GM10248 (cell line): ENCODE results near the gene BLID.

ENCODE experiments used
- CTCF ChIA-PET: fragments of 300-600 bp; sonication (Branson Sonifier 250); formaldehyde crosslinking; extraction: SDS; loops from one replicate; lab custom pipeline; 2021; ENCODE audit warnings: antibody characterized with exemption; lab: Yijun Ruan, JAX
- POLR2A ChIA-PET: fragments of 350-650 bp; sonication (Branson Sonifier 250); formaldehyde crosslinking; extraction: SDS; loops from one replicate; lab custom pipeline; 2020; ENCODE audit warnings: antibody characterized with exemption; lab: Yijun Ruan, JAX
- DNase-seq: peaks from one replicate; pipeline ENCODE4 v3.0.0; 2012; ENCODE audit errors: extremely low spot score
- TF ChIP-seq, protein P1 (sequence below): IDR thresholded peaks from 2 replicates; pipeline ENCODE4 v1.5.1; 2012; ENCODE audit warnings: mild to moderate bottlenecking, low read depth; ENCODE audit errors: extremely low read depth, missing control alignments, control extremely low read depth

BLID gene

DNA sequence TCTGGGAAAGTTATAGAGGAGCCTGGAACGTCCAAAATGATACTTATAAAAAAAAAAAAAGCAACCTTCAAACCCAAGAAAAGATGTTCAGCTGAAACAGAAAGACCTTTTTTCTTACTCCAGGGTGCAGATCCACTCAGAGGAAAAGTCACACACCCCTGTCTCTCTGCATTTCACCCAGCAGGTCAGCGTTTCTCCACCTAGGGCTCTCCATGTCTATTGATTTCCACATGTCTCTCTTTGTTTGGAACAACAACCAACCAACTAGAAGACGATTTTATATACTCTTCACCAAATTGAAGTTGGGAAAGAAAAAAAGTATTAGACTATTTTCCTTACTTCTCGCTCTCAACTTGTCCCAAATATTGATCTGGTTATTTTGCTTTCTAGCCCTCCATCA, 42.2 kb upstream of the BLID start:
- TF ChIP-seq, protein P1, sequence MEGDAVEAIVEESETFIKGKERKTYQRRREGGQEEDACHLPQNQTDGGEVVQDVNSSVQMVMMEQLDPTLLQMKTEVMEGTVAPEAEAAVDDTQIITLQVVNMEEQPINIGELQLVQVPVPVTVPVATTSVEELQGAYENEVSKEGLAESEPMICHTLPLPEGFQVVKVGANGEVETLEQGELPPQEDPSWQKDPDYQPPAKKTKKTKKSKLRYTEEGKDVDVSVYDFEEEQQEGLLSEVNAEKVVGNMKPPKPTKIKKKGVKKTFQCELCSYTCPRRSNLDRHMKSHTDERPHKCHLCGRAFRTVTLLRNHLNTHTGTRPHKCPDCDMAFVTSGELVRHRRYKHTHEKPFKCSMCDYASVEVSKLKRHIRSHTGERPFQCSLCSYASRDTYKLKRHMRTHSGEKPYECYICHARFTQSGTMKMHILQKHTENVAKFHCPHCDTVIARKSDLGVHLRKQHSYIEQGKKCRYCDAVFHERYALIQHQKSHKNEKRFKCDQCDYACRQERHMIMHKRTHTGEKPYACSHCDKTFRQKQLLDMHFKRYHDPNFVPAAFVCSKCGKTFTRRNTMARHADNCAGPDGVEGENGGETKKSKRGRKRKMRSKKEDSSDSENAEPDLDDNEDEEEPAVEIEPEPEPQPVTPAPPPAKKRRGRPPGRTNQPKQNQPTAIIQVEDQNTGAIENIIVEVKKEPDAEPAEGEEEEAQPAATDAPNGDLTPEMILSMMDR: no peak

DNA sequence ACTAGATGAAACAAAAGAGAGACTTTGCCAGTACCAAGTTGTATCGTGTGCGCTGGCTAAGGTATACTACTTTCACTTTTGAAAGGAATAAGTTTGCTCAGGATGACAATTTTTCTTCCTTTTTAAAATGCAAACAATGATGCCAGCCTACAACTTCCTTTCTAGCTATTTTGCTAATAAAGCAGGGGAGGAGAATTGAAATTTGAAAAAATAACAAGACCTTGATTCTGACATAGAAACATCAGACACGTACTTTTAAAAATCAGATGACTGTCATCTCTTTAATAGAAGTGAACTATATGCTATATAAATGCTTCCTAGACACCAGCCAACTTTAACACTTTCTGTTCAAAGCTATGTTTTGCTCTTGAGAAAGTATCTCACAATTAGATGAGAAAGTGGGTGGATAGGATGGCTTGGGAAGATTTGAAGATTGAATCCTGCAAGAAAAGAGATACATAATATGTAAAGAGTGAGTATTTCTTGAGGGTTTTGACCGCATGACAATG, 41.7 kb upstream of the BLID start:
- CTCF ChIA-PET: interaction anchor here (1.0 kb wide), 1 partner anchor 18 kb away, joined by 3 read pairs; no protein-coding TSS in a partner anchor
- no peak for DNase-seq
- POLR2A ChIA-PET: no interaction called here
- TF ChIP-seq, protein P1: no peak

More for the DNA sequence above, 42.2 kb upstream of the BLID start:
- DNase-seq: no peak
- CTCF ChIA-PET: interaction anchor here (1.0 kb wide), 1 partner anchor 17 kb away, joined by 3 read pairs; no protein-coding TSS in a partner anchor
- POLR2A ChIA-PET: no interaction called here

DNA sequence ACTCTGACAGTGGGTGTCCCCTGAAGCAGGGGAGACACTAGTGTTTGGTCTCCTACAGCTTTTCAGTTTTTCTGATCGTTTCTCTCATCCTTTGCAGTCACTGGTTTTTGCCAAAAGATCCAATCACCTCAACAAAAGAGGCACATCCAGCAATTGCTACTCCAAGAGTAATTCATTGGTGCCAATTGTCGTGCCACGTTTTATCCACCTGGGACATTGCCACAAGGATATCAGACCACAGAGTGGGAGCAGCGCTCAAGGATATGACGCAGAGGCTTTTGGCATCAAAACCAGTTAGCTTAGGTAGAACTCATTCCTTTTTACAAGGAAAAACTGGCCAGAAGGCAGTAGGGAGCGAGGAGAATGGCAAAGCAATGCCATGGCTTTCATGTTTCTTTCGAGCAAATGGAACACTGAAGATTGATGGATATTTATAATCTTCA, 40.9 kb upstream of the BLID start:
- CTCF ChIA-PET: no interaction called here
- TF ChIP-seq, protein P1: no peak
- DNase-seq: no peak
- POLR2A ChIA-PET: no interaction called here

DNA sequence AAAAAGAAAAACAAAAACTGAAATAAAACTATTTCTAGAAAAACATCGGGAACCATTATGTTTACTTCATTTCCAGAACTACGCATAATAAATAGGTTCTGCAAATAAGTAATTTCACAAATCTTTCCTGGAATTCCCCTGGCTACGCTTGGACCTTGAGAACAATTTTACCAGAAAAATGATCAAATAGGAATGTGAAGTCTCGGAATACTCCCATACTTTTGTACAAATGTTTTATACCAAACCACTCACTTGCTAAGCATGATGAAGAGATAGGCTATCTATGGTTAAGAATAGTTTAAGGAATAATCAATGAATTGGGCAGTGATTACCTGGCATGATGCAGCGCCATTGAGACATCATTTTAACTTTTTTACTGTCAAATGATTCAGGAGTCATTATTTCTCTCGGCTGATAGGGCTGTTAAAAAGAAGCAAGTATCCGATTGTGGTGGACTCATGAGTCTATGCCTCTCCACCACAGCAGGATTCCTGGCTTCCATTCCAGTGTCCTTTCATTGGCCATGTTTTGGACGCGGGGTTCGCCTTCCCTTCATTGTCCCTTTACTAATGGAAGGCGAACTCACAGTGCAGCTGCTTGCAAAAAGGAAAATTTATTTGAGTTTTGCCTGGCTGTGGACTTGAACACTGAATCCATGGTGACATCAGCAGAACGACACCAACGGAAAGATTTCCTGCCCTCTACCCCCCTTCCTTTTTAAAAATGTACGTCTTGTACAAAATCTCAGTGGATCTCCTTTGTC, 39.9 kb upstream of the BLID start:
- POLR2A ChIA-PET: no interaction called here

DNA sequence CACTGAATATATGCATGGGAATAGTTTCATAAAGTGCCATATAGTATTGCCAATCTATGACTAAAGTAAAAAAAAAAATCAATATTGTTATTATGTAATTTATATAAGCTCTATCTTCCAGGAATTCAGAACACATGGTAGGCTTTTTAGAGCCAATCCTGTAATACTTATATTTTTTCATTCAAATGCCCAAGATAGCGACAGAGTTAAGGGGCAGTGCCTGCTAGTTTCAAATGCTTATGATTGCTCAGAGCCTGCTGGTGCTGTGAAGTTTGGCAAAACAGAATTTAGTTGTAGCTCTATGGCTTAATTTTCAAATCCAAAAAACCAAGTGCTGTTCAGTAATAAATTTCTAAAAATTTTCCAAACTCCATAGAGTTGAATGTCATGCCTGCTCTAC, 39.0 kb upstream of the BLID start:
- POLR2A ChIA-PET: no interaction called here
- CTCF ChIA-PET: interaction anchor here (2.0 kb wide), 1 partner anchor 11 kb away, joined by 6 read pairs; no protein-coding TSS in a partner anchor
- TF ChIP-seq, protein P1: no peak
- DNase-seq: no peak

More for the DNA sequence above, 39.9 kb upstream of the BLID start:
- TF ChIP-seq, protein P1: no peak
- CTCF ChIA-PET: no interaction called here
- DNase-seq: no peak

DNA sequence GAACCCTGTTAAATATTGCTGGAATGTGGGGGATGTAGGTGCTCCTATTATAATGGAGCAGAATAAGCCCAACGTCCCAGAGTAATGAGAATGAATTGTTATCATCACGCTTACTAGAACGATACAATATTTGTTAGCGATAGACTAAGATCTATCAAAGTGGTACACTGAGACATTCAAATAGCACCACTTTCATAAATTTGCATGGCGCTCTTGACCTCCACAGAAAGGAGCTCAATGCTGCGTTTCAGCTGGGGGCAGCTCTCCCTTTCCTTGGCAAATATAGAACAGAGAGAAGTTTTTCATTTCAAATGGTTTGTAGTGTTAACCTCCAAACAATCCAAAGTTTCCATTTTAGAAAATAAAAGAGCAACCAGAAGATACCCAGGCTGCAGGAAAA, 38.2 kb upstream of the BLID start:
- DNase-seq: no peak
- ChIA-PET CTCF (interaction anchor here (2.0 kb wide), 1 partner anchor 12 kb away, joined by 6 read pairs; no protein-coding TSS in a partner anchor), POLR2A (no interaction called here)
- TF ChIP-seq, protein P1: no peak
